GM18861 (cell line): ENCODE data around the gene HOXC11.

Source experiments
- ATAC-seq: cut with Tn5 transposase; IDR thresholded peaks from one replicate; pipeline ENCODE4 v1.9.1; 2021; ENCODE audit not compliant: unreplicated experiment

HOXC11 gene

GRCh38 chr12:53972722-53973235 lies at the start of gene HOXC11:
HOXC11 (plus strand) TSS chr12:53973126; CDS start chr12:53973242, 116 bp downstream.
- ATAC-seq: no peak

GRCh38 chr12:53924521-53925405 lies 48.2 kb upstream of the HOXC11 start:
- ATAC-seq: no peak

GRCh38 chr12:53927220-53928029 lies 45.5 kb upstream of the HOXC11 start:
- ATAC-seq: no peak

- ATAC-seq: no peak
Observed at GRCh38 chr12:53928054-53928835, 44.7 kb upstream of the HOXC11 start.

DNA sequence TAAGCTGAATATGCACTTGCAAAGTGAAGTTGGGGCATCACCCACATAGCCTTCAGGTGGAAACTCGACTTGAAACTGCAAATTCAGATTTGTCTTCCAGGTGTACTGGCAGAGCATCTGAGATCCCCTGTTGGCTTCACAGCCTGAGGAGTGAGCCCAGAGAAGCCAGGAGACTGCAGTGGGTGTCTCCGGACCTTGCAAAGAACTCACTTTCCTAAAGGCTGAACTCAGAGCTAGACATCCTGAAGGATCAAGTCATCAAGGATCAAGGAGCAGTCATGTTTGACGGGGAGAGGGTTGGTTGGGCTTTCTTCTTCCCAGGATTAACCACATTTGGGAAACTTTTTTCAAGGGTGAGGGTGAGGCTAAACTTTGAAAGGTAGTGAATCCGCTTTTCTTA lies 43.4 kb upstream of the HOXC11 start:
- no peak for ATAC-seq

GRCh38 chr12:53930591-53931255 lies 42.2 kb upstream of the HOXC11 start:
- no peak for ATAC-seq

- no peak for ATAC-seq
Observed at GRCh38 chr12:53931844-53932581, 40.9 kb upstream of the HOXC11 start.

DNA sequence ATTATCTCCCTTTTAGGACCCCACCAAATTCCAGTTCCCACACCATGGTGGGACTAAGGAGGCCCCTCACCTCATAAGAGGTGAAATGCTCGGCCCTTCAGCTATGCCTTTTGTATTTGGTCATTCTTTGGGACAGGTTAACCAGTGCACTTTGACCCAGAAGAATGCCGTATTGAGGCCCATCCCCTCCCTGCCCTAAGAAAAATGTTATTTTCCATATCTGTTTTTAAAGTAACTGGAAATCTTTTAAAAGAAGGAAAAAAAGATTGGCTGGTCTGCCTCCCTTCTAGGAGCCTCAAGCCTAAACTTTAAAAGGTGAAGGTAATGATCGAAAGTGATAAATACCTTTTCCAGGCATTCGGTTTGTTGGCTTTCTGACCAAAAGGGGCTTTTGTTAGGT lies 40.0 kb upstream of the HOXC11 start:
- ATAC-seq: no peak

GRCh38 chr12:53935383-53936341 lies 37.3 kb upstream of the HOXC11 start:
- no peak for ATAC-seq

DNA sequence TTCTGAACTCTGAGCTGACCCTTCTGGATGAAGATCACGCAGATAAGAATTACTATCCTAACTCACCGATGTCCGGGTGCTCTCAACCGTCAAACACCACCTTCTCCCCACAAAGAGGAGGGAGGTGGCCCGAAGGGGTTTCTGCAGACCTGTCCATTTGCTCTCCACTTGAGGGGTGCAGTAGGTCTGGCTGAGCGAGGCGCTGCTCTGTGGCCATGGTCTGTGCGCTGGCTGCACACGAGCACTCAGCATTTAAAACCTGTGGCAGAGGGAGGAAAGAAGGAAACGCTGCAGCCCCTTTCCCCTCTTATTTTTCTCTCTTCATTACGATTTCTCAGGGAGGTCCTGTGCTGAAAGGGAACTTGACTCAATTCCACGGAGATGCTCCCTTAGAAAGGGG lies 35.8 kb upstream of the HOXC11 start:
- ATAC-seq: no peak

GRCh38 chr12:53937596-53938325 lies 35.2 kb upstream of the HOXC11 start:
- ATAC-seq: no peak

GRCh38 chr12:53938326-53939140 lies 34.4 kb upstream of the HOXC11 start, which contains the start of gene HOXC13:
HOXC13 (plus strand) TSS chr12:53938831; CDS start chr12:53938907, 76 bp downstream.
- no peak for ATAC-seq

DNA sequence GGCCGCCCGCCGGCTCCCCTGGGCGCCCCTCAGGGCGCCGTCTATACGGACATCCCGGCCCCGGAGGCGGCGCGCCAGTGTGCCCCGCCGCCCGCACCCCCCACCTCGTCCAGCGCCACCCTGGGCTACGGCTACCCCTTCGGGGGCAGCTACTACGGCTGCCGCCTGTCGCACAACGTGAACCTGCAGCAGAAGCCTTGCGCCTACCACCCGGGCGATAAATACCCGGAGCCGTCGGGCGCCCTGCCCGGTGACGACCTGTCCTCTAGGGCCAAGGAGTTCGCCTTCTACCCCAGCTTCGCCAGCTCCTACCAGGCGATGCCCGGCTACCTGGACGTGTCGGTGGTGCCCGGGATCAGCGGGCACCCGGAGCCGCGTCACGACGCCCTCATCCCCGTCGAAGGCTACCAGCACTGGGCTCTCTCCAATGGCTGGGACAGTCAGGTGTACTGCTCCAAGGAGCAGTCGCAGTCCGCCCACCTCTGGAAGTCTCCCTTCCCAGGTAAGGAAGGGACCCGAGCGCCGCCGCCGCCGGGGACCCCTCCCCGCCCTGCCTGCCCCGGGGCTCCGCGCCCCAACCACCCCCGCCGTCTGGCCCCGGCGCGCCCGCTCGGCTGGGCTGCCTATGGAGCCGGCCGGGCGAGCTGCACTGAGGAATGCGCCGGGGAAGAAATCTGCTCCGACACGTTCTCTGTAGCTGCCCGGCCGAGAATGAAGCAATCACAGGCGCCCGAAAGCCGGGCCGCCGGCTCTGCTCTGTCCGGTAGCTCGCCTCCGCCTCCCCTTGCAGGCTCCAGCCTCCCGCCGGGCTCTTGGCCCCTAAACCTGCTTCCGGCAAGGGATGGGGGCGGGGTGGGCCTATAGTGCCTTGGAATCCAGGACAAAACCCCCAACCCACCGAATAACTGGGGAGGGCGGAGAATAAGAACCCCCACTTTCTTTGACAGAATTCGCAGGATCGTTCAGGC lies 33.5 kb upstream of the HOXC11 start:
- ATAC-seq: no peak

- no peak for ATAC-seq
Observed at GRCh38 chr12:53940443-53941014, 32.4 kb upstream of the HOXC11 start.

- no peak for ATAC-seq
Observed at GRCh38 chr12:53941187-53941586, 31.7 kb upstream of the HOXC11 start.
